ENCODE measurements around the gene RNF135.

Gene RNF135

DNA sequence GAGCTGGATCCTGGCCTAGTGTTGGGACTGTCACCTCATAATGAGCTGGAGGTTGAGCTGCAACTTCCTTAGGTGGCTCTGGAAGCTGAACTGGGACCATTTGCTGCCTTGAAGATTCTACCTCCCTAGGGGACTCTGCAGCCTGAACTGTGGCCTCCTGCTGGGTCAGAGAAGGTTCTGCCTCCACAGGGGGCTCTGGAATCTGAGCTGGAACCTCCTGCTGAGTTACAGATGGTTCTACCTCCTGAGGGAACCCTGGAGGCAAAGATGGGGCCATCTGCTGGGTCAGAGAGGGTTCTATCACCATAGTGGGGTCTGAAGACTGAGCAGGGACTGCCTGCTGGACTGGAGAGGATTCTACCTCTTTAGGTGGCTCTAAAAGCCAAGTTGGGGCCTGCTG is 77.3 kb downstream of the RNF135 start:
- no peak overlapping the region for H3K4me2 ChIP-seq (ENCODE audit: low read depth, low read length)
- H3K79me2 ChIP-seq (ENCODE audit: low read length): no peaks in the 10 kb centered on the region
- no peak overlapping the region for H3K9ac ChIP-seq (ENCODE audit: low read length)
- DNase-seq: no peak
- no peak overlapping the region for H2AFZ ChIP-seq (ENCODE audit: low read length)
- no peaks in the 10 kb centered on the region for H3K36me3 ChIP-seq (replicated peaks; ENCODE audit: insufficient read depth, low read length)
- H3K9me3 ChIP-seq (replicated peaks; ENCODE audit: insufficient read depth, low read length): no peaks in the 10 kb centered on the region
- no peaks in the 10 kb centered on the region for H3K9me2 ChIP-seq (replicated peaks; ENCODE audit: insufficient read depth, low read length)
- no peaks in the 10 kb centered on the region for H3F3A ChIP-seq (ENCODE audit: insufficient read depth, low read length)
- H3K4me3 ChIP-seq (ENCODE audit: low read length): no peak overlapping the region
- TF ChIP-seq EZH2 (optimal IDR thresholded peaks at IDR 0.05; ENCODE audit: low read depth, low read length): no peak
- TF ChIP-seq EZH2phosphoT487 (IDR thresholded peaks at IDR 0.05; ENCODE audit: low read length): no peak
- TF ChIP-seq, protein P1, sequence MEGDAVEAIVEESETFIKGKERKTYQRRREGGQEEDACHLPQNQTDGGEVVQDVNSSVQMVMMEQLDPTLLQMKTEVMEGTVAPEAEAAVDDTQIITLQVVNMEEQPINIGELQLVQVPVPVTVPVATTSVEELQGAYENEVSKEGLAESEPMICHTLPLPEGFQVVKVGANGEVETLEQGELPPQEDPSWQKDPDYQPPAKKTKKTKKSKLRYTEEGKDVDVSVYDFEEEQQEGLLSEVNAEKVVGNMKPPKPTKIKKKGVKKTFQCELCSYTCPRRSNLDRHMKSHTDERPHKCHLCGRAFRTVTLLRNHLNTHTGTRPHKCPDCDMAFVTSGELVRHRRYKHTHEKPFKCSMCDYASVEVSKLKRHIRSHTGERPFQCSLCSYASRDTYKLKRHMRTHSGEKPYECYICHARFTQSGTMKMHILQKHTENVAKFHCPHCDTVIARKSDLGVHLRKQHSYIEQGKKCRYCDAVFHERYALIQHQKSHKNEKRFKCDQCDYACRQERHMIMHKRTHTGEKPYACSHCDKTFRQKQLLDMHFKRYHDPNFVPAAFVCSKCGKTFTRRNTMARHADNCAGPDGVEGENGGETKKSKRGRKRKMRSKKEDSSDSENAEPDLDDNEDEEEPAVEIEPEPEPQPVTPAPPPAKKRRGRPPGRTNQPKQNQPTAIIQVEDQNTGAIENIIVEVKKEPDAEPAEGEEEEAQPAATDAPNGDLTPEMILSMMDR (IDR thresholded peaks at IDR 0.05; ENCODE audit: low read length): no peak
- H3K27me3 ChIP-seq (replicated peaks; ENCODE audit: insufficient read depth, low read length): no peaks in the 10 kb centered on the region
- no peaks in the 10 kb centered on the region for H3K4me1 ChIP-seq (ENCODE audit: low read length)
- H3K27ac ChIP-seq (ENCODE audit: low read length): no peak overlapping the region
- no peaks in the 10 kb centered on the region for H4K20me1 ChIP-seq (ENCODE audit: insufficient read depth, low read length)

DNA sequence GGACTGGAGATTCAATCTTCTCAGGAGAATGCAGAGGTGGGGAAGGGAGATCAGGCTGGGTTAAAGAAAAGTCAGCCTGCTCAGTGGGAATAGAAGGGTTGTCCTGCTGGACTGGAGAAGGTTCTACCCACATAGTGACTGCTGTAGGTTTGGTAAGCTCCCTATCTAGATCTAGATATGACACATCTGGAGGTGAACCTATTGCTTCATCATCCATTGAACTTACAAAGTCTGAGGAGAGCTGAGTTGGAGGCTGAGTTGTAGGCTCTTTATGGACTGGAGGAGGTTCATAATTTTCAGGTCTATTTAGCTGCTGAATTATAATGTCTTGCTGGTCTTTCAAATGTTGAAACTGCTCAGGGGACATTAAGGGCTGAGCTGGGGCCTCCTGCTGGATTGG is 77.9 kb downstream of the RNF135 start:
- H3K27me3 ChIP-seq (replicated peaks; ENCODE audit: insufficient read depth, low read length): no peaks in the 10 kb centered on the region
- no peak for DNase-seq

More for the DNA sequence above, 77.9 kb downstream of the RNF135 start:
- Histone ChIP-seq H3K79me2 (ENCODE audit: low read length) (no peaks in the 10 kb centered on the region), H3K9me3 (replicated peaks; ENCODE audit: insufficient read depth, low read length) (no peaks in the 10 kb centered on the region), H3K9me2 (replicated peaks; ENCODE audit: insufficient read depth, low read length) (no peaks in the 10 kb centered on the region), H3K9ac (ENCODE audit: low read length) (no peak overlapping the region), H3K4me3 (ENCODE audit: low read length) (no peak overlapping the region), H2AFZ (ENCODE audit: low read length) (no peak overlapping the region), H3F3A (ENCODE audit: insufficient read depth, low read length) (no peaks in the 10 kb centered on the region), H3K36me3 (replicated peaks; ENCODE audit: insufficient read depth, low read length) (no peaks in the 10 kb centered on the region), H3K4me1 (ENCODE audit: low read length) (no peaks in the 10 kb centered on the region), H4K20me1 (ENCODE audit: insufficient read depth, low read length) (no peaks in the 10 kb centered on the region), H3K4me2 (ENCODE audit: low read depth, low read length) (no peak overlapping the region), H3K27ac (ENCODE audit: low read length) (no peak overlapping the region)
- TF ChIP-seq EZH2phosphoT487 (IDR thresholded peaks at IDR 0.05; ENCODE audit: low read length): no peak
- TF ChIP-seq, protein P1 (IDR thresholded peaks at IDR 0.05; ENCODE audit: low read length): no peak
- no peak for TF ChIP-seq EZH2 (optimal IDR thresholded peaks at IDR 0.05; ENCODE audit: low read depth, low read length)
